Measurements from ENCODE around the gene SGTA.
A peak's percentile ranks its signal among the peaks of the same experiment; 100 is the strongest.
"Not testable (repeated sequence)": the region's sequence is repeated elsewhere in the genome, so short reads cannot be mapped to it uniquely, and the experiment has no call there.

The SGTA gene

GRCh38 chr19:2782936-2783780 lies at the start of gene SGTA:
Gene SGTA, minus strand, starts transcription at chr19:2783273. Its CDS starts 14,205 bp downstream, at chr19:2769068.
- DNase-seq (ENCODE audit: low read depth in 2 of 2): peak; percentile 91 to 95

- no peak for DNase-seq (ENCODE audit: low read depth in 2 of 2)
These were observed 44.9 kb upstream of the SGTA start for GRCh38 chr19:2827840-2828489.

GRCh38 chr19:2827022-2827421 lies 43.9 kb upstream of the SGTA start:
- no peak for DNase-seq (ENCODE audit: low read depth in 2 of 2)

- DNase-seq (ENCODE audit: low read depth in 2 of 2): no peak
These were observed 41.1 kb upstream of the SGTA start for GRCh38 chr19:2824129-2824528.

GRCh38 chr19:2823646-2824045 lies 40.6 kb upstream of the SGTA start:
- no peak for DNase-seq (ENCODE audit: low read depth in 2 of 2)

GRCh38 chr19:2822846-2823245 lies 39.8 kb upstream of the SGTA start:
- no peak for DNase-seq (ENCODE audit: low read depth in 2 of 2)

- no peak for DNase-seq (ENCODE audit: low read depth in 2 of 2)
These were observed 37.1 kb upstream of the SGTA start for GRCh38 chr19:2820112-2820702.

GRCh38 chr19:2819540-2820111 lies 36.6 kb upstream of the SGTA start, which contains the start of gene ZNF554:
Gene ZNF554, plus strand, starts transcription at chr19:2819868. Its CDS starts 204 bp downstream, at chr19:2820072.
- DNase-seq (ENCODE audit: low read depth in 2 of 2): peak; percentile 98 to 99

GRCh38 chr19:2817237-2817829 lies 34.3 kb upstream of the SGTA start:
- not testable (repeated sequence) for DNase-seq (ENCODE audit: low read depth in 2 of 2)

- no peak for DNase-seq (ENCODE audit: low read depth in 2 of 2)
These were observed 33.6 kb upstream of the SGTA start for GRCh38 chr19:2816641-2817040.

GRCh38 chr19:2815923-2816322 lies 32.9 kb upstream of the SGTA start:
- DNase-seq (ENCODE audit: low read depth in 2 of 2): no peak

GRCh38 chr19:2815191-2815614 lies 32.1 kb upstream of the SGTA start:
- DNase-seq (ENCODE audit: low read depth in 2 of 2): no peak

GRCh38 chr19:2814426-2814825 lies 31.4 kb upstream of the SGTA start:
- DNase-seq (ENCODE audit: low read depth in 2 of 2): no peak

GRCh38 chr19:2813235-2814160 lies 30.4 kb upstream of the SGTA start:
- DNase-seq (ENCODE audit: low read depth in 2 of 2): no peak

- no peak for DNase-seq (ENCODE audit: low read depth in 2 of 2)
These were observed 29.6 kb upstream of the SGTA start for GRCh38 chr19:2812414-2813234.

- no peak for DNase-seq (ENCODE audit: low read depth in 2 of 2)
These were observed 28.8 kb upstream of the SGTA start for GRCh38 chr19:2811735-2812413.

GRCh38 chr19:2811221-2811722 lies 28.2 kb upstream of the SGTA start:
- DNase-seq (ENCODE audit: low read depth in 2 of 2): no peak

- DNase-seq (ENCODE audit: low read depth in 2 of 2): no peak
These were observed 27.3 kb upstream of the SGTA start for GRCh38 chr19:2810141-2811091.

Measured in stimulated activated CD8-positive, alpha-beta memory T cell treated with anti-CD3 and anti-CD28 coated beads, Interleukin-2, amount 100 ng/mL, for 48 hours (primary cell).